GM12892 (cell line): Measurements from ENCODE around the gene TAS2R60.

ENCODE experiments used
- POLR2A ChIP-seq: IDR thresholded peaks from 2 replicates; pipeline ENCODE4 v1.6.1; 2011; ENCODE audit warnings: low read depth, low read length, control low read depth
- POLR2AphosphoS5 ChIP-seq: IDR thresholded peaks from 2 replicates; pipeline ENCODE4 v1.6.1; 2011; ENCODE audit warnings: low read depth, low read length, control low read depth
- TAF1 ChIP-seq: IDR thresholded peaks from 2 replicates; pipeline ENCODE4 v1.6.1; 2011; ENCODE audit warnings: low read depth, mild to moderate bottlenecking, control low read depth, low read length, borderline replicate concordance

DNA sequence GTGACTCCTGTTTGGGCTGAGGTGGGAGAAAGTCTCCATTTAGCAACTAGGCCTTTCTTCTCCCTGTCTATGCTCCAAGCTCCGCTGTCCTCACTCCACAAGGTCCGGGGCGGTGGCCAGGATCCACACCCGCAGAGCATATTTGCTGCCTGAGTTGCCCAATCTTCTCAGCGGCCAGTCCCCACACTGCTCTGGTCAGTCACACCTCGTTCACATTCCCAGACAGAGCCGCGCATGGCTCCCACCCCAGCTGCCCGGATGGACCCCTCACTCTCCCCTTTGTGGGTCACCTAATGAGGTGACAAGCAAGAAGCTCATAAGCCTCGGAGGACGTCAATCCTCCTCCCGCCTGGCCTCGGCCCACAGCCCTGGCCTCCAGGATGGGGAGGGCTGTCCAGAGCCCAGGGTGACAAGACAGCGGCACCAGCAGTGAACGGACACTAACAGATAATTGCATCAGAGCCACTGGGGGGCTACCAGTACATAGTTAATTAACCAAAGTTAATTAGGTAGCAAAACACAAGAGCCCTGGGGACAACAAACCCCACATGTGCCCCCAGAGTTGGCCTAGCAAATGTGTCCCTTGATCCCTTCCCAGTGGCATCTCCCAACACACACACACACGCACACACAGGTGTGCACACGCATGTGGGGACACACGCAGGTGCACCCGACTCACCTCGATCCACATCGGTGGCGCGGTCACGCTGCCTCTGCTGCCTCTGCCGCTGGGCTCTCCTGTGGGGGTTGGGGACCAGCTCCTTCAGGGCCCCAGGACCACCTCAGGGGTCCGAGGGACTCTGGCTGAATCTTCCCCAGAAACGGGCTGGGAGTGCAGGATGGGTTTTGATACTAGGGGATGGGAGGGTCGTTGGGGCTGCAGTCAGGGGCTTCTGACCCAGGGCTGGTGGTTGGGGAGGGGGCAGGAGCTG is 46.4 kb upstream of the TAS2R60 start:
- TF ChIP-seq POLR2A (no peak), POLR2AphosphoS5 (no peak), TAF1 (no peak)
